ENCODE measurements around the gene ARFGAP2.

GRCh38 chr11:47125083-47125482 is 51.6 kb downstream of the ARFGAP2 start:
- TF ChIP-seq POLR2A (IDR thresholded peaks at IDR 0.05; ENCODE audit: low read depth) (no peak), POLR2AphosphoS5 (IDR thresholded peaks at IDR 0.05) (no peak), CTCF (IDR thresholded peaks at IDR 0.05) (no peak)
